NCI-H526 treated with DMSO at 0.1 percent for 48 hours (cell line): ENCODE data around the gene TMPRSS2.
"Not testable (repeated sequence)": the region's sequence is repeated elsewhere in the genome, so short reads cannot be mapped to it uniquely, and the experiment has no call there.

Experiments
- DNase-seq: peaks from one replicate; lab custom pipeline; 2025; lab: John Stamatoyannopoulos, UW

TMPRSS2 gene

DNA sequence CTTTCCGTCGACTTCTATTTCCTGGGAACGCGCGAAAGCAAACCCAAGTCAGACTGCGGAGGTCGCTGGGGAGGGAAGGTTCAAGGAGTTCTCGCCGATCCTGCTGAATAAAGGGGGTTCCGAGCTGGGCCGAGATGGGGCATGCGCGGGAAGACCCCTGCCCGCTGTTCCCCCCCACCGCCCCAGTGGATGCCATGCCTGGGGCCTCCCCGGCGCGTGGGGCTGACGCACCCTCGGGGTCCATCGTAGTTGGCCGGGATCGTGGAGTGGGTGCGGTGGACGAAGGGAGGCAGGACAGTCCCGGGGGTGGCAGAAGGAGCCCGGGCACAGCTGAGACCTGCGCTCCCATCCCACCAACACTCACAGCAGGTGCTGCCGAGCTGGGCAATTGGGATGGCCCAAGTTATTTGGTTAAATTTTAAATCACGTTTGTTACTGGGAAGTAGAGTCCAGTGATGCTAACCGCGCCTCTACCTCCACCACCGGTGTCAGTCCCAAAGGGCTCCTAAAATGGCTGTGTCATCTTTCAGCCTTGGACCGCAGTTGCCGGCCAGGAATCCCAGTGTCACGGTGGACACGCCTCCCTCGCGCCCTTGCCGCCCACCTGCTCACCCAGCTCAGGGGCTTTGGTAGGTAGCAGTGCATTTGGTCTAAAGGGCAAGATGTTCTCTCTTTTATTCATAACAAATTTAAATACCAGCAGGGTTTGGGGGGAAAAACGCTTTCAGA lies 81.1 kb downstream of the TMPRSS2 start:
- DNase-seq: no peak

DNA sequence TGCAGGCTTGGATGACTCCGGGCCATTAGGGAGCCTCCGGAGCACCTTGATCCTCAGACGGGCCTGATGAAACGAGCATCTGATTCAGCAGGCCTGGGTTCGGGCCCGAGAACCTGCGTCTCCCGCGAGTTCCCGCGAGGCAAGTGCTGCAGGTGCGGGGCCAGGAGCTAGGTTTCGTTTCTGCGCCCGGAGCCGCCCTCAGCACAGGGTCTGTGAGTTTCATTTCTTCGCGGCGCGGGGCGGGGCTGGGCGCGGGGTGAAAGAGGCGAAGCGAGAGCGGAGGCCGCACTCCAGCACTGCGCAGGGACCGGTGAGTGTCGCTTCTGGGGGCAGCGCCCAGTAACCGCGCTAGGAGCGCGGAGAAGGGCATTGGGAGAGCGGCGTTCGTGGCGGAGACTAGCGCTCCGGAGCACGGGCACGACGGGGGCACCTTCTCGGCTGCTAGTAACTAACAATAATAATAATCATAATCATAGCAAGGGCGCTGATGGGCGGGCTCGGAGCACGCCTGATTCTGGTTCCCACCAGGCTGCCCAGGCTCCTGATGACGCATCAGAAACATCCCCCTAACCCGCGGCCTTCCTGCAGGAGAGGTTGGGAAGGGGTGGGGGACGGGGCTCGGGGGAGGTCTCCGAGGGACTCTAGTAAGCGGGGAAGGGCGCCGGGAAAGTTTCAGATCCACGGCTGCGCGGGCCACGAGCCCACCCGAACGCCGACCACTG lies 81.8 kb downstream of the TMPRSS2 start, which contains the start of gene MX1:
Gene MX1 (plus strand): TSS at position 286 of the 722 bp plus-strand sequence. CDS start 5,832 bp downstream, outside the sequence.
- DNase-seq: peak; percentile 15

DNA sequence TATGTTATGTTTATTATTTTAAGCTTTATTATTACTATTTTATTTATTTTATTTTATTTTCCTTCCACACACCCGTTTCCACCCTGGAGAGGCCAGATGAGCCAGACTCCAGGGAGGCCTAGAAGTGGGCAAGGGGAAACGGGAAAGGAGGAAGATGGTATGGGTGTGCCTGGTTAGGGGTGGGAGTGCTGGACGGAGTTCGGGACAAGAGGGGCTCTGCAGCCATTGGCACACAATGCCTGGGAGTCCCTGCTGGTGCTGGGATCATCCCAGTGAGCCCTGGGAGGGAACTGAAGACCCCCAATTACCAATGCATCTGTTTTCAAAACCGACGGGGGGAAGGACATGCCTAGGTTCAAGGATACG lies 82.4 kb downstream of the TMPRSS2 start:
- DNase-seq: no peak

DNA sequence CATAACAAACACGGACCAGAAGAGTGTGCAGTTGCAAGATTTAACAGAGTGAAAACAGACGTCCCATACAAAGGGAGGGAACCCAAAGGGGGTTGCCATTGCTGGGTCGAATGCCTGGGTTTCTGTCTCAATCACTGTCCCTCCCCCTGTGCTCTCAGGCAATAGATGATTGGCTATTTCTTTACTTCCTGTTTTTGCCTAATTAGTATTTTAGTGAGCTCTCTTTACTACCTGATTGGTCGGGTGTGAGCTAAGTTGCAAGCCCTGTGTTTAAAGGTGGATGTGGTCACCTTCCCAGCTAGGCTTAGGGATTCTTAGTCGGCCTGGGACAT lies 84.7 kb downstream of the TMPRSS2 start:
- DNase-seq: not testable (repeated sequence)

DNA sequence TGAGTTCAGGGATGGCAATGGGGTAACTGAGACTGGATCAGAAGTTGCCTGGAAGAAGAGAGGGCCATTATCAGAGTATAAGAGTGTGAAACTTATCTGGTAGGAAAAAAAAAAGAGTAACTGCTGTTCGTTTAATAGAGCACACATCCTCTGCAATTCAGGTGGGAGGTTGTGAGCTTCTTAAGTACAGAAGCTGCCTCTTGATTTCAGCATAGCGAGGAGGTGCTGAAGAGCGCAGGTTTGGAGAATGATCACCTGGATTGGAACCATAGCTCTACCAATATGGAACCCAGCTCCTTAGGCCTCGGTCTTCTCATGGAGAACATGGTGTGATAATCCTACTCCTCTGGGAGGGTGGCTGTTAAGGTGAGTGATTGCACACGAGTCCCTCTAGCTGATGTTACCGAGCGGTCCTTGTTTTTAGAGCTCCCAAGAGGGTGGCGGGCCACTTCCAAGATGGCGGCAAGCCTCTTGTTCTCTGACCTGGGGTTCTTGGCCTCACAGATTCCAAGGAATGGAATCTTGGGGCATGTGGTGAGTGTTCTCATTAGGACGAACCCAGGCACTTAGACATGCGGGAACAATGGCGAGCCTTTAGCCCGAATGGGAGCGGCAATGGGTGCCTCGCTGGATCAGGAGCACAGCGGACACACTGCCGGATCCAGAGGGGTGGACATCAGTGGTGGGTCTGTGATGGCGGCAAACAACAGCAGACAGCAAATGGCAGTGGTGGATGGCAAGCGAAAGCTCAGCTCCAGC lies 85.2 kb downstream of the TMPRSS2 start:
- DNase-seq: no peak

DNA sequence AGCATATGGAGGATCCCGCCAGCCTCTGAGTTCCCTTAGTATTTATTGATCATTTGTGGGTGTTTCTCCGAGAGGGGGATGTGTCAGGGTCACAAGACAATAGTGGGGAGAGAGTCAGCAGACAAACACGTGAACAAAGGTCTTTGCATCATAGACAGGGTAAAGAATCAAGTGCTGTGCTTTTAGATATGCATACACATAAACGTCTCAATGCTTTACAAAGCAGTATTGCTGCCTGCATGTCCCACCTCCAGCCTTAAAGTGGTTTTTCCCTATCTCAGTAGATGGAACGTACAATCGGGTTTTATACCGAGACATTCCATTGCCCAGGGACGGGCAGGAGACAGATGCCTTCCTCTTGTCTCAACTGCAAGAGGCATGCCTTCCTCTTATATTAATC lies 87.0 kb downstream of the TMPRSS2 start:
- DNase-seq: not testable (repeated sequence)

DNA sequence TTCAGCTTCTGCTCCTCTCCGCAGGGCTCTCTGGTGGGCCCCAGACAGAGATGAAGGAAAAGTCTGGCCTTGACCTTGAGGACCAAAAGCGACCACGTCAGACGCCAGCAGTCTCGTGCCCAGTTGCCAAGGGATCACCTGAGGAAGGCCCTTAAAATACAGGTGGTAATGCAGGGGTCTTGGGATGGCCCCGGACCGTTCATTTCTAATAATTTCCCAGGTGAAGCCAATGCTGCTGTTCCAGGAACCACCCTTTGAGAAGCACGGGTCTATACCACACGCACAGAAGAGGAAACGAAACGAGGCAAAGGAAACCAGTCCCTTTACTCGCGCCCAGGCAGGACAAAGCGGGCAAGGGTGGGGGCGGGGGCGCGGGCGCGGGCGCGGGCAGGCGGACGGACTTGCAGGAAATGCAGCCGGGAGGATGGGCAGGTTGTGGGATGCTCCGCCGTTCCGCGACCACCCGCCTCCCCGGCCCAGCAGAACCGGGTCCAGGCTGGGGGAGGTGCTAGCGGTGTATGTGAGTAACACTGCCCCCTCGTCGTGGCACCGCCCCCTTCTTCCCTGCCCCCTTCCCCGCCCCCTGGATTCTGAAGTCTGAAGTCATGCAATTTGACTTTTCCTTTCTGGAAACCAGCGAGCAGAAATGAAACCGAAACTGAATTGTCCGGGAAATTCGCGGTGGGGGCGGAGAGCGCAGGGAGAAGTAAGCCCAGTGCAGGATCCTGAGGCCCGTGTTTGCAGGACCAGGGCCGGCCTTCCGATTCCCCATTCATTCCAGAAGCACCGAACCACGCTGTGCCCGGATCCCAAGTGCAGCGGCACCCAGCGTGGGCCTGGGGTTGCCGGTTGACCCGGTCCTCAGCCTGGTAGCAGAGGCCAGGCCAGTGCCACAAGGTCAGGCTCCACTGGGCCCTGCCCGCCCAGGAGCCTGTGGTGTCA lies 87.8 kb downstream of the TMPRSS2 start:
- peak; percentile 37 for DNase-seq

DNA sequence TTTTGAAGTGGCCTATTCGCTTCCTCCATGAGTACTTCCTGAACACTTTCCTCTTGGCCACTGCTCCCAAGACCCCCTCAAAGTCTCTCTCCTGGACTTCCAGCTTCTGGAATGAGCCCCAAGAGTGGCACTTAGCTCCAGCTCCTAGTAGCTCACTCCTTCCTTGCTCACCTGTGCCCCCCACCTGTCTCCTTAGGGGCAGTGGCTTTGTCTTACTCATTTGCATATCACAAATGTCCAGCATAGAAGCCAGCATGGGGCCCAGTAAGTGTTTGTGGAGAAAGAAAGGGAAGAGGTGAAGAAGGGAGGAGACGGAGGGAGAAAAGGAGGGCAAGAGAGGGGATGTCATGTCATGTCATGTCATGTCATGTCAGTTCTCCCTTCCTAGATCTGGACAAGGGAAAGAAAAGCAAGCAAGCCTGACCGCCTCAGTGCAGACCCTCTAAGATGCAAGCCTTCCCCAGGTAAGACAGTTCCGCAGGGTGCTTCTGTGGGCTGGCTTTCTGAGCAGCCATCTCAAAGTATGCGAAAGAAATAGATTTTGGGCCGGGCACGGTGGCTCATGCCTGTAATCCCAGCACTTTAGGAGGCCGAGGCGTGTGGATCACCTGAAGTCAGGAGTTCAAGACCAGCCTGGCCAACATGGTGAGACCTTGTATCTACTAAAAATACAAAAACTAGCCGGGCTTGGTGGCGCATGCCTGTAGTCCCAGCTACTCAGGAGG lies 88.8 kb downstream of the TMPRSS2 start:
- DNase-seq: no peak

DNA sequence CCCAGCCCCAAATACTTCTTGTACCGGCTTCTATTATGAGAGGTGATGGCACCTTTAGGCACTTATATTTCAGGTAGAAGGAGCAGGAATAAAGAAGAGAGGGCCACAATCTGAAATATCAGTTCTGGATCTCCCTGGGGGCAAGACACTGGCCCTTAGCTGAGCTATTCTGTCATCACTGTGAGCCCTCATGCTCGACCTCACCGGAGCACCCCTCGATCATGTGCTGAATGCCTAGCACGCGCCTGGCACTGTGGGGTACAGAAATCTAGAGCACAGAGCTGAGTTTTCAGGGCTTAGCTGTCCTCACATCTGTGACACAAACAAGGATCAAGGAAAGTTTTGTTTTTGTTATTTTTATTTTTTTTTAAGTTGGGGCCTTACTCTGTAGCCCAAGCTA lies 89.6 kb downstream of the TMPRSS2 start:
- DNase-seq: no peak

DNA sequence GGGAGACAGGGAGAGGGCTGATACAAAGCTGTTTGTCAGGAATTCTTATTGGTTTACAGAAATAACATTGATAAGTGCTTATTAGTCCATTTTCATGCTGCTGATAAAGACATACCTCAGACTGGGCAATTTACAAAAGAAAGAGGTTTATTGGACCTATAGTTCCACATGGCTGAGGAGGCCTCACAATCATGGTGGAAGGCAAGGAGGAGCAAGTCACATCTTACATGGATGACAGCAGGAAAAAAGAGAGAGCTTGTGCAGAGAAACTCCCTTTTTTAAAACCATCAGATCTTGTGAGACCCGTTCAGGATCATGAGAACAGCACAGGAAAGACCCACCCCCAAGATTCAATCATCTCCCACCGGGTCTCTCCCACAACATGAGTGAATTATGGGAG lies 90.5 kb downstream of the TMPRSS2 start:
- DNase-seq: not testable (repeated sequence)
